ENCODE results near the gene KLHL11. TPM values are rescaled to one million over a fixed set of nuclear protein-coding genes. Genes with fewer than 3 reads are reported as not detected.

The KLHL11 gene
- polyA plus RNA-seq, 1 donor (not counting 4 experiments of a cell fraction or from before 2014, with no cell fraction given) = 5.2 TPM

DNA sequence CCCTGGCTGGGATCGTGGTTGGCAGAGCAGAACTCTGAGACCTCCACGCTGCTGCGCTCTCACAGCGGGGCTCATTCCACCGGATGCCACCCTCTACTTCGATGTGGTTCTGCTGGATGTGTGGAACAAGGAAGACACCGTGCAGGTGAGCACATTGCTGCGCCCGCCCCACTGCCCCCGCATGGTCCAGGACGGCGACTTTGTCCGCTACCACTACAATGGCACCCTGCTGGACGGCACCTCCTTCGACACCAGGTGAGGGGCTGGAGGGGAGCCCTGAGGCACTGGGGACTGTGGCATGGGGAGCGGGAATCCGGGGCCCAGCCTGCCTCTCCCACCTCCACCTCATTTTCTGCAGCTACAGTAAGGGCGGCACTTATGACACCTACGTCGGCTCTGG, 47.2 kb downstream of the KLHL11 start:
- no peaks in the 10 kb centered on the region for H3K9me3 ChIP-seq (ENCODE audit: control insufficient read depth, low read depth, low read length)
- peaks cover 11% of the 10 kb centered on the region for H3K27me3 ChIP-seq (ENCODE audit: control insufficient read depth, extremely low read depth, insufficient read depth, low read length)
- no peak for TF ChIP-seq EZH2 (IDR thresholded peaks at IDR 0.05; ENCODE audit: low read length)
- TF ChIP-seq, protein P1, sequence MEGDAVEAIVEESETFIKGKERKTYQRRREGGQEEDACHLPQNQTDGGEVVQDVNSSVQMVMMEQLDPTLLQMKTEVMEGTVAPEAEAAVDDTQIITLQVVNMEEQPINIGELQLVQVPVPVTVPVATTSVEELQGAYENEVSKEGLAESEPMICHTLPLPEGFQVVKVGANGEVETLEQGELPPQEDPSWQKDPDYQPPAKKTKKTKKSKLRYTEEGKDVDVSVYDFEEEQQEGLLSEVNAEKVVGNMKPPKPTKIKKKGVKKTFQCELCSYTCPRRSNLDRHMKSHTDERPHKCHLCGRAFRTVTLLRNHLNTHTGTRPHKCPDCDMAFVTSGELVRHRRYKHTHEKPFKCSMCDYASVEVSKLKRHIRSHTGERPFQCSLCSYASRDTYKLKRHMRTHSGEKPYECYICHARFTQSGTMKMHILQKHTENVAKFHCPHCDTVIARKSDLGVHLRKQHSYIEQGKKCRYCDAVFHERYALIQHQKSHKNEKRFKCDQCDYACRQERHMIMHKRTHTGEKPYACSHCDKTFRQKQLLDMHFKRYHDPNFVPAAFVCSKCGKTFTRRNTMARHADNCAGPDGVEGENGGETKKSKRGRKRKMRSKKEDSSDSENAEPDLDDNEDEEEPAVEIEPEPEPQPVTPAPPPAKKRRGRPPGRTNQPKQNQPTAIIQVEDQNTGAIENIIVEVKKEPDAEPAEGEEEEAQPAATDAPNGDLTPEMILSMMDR (optimal IDR thresholded peaks at IDR 0.05 in 1 of 3, IDR thresholded peaks at IDR 0.05 in 1 of 3, conservative IDR thresholded peaks at IDR 0.05 in 1 of 3; ENCODE audit: extremely low read depth in 1 of 3, insufficient read depth in 2 of 3, low read length in 3 of 3) = no peak
- H3K36me3 ChIP-seq (ENCODE audit: control insufficient read depth in 2 of 2, extremely low read depth in 1 of 2, insufficient read depth in 2 of 2, low read length in 2 of 2) = no peaks in the 10 kb centered on the region
- H3K9me1 ChIP-seq (ENCODE audit: control insufficient read depth, extremely low read depth, insufficient read depth, low read length) = no peaks in the 10 kb centered on the region
- H4K20me1 ChIP-seq (ENCODE audit: control insufficient read depth, extremely low read depth, insufficient read depth, low read length) = no peaks in the 10 kb centered on the region
- DNase-seq (ENCODE audit: low read depth, low spot score) = no peak
- H3K4me1 ChIP-seq (ENCODE audit: control insufficient read depth, extremely low read depth, insufficient read depth, low read length) = no peaks in the 10 kb centered on the region
- H3K4me2 ChIP-seq (ENCODE audit: control insufficient read depth, extremely low read depth, insufficient read depth, low read depth, low read length) = no peak overlapping the region
- H3K79me2 ChIP-seq (ENCODE audit: control insufficient read depth, insufficient read depth, low read length) = no peaks in the 10 kb centered on the region
- no peak for FAIRE-seq
- no peak overlapping the region for H3K27ac ChIP-seq (ENCODE audit: control insufficient read depth, insufficient read depth, low read length)
- dilution Hi-C loops (cut with MboI; ENCODE audit: extremely low pct_ligation_motif_present, low sequenced_read_pairs) = no loop called here
- H2AFZ ChIP-seq (ENCODE audit: control insufficient read depth, low read length) = no peak overlapping the region
- H3K4me3 ChIP-seq (ENCODE audit: control insufficient read depth in 2 of 3, extremely low read depth in 1 of 3, insufficient read depth in 2 of 3, low read depth in 1 of 3, low read length in 3 of 3) = no peak overlapping the region
- H3K9ac ChIP-seq (ENCODE audit: control insufficient read depth, extremely low read depth, insufficient read depth, low read length) = no peak overlapping the region

DNA sequence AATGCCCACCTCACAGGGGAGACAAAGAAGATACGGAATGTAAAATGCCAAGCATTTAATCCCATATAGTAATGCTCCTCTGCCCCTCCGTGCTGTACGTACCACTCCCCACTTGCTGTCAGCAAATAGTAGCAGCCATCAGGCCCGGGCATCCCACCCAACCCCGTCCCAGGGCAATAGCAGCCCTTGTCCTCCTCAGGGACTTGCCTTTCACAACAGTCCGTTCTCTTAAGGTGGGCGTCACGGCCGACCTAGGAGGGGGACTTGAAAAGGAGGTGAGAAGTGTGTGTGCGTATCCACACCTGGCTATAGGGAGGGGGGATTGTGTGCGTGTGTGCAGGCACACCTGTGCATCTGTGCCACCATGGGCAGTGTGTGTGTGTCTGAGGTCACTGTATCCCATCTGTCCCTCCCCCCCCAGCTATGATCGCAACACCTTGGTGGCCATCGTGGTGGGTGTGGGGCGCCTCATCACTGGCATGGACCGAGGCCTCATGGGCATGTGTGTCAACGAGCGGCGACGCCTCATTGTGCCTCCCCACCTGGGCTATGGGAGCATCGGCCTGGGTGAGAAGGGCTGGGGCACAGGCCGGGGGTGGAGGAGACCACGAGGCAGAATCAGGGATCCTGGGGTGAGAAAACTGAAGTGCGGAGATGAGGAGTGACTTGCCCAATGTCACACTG, 48.4 kb downstream of the KLHL11 start:
- Histone ChIP-seq H3K4me2 (ENCODE audit: control insufficient read depth, extremely low read depth, insufficient read depth, low read depth, low read length) (no peak overlapping the region), H3K9me3 (ENCODE audit: control insufficient read depth, low read depth, low read length) (no peaks in the 10 kb centered on the region), H3K4me3 (ENCODE audit: control insufficient read depth in 2 of 3, extremely low read depth in 1 of 3, insufficient read depth in 2 of 3, low read depth in 1 of 3, low read length in 3 of 3) (no peak overlapping the region), H4K20me1 (ENCODE audit: control insufficient read depth, extremely low read depth, insufficient read depth, low read length) (no peaks in the 10 kb centered on the region), H3K36me3 (ENCODE audit: control insufficient read depth in 2 of 2, extremely low read depth in 1 of 2, insufficient read depth in 2 of 2, low read length in 2 of 2) (no peaks in the 10 kb centered on the region), H3K79me2 (ENCODE audit: control insufficient read depth, insufficient read depth, low read length) (no peaks in the 10 kb centered on the region), H2AFZ (ENCODE audit: control insufficient read depth, low read length) (no peak overlapping the region), H3K27ac (ENCODE audit: control insufficient read depth, insufficient read depth, low read length) (no peak overlapping the region), H3K4me1 (ENCODE audit: control insufficient read depth, extremely low read depth, insufficient read depth, low read length) (peaks cover 4% of the 10 kb centered on the region), H3K27me3 (ENCODE audit: control insufficient read depth, extremely low read depth, insufficient read depth, low read length) (peaks cover 23% of the 10 kb centered on the region), H3K9ac (ENCODE audit: control insufficient read depth, extremely low read depth, insufficient read depth, low read length) (no peak overlapping the region), H3K9me1 (ENCODE audit: control insufficient read depth, extremely low read depth, insufficient read depth, low read length) (no peaks in the 10 kb centered on the region)
- DNase-seq (ENCODE audit: low read depth, low spot score) (no peak), FAIRE-seq (no peak)
- dilution Hi-C loops (cut with MboI; ENCODE audit: extremely low pct_ligation_motif_present, low sequenced_read_pairs) = no loop called here
- TF ChIP-seq, protein P1 (optimal IDR thresholded peaks at IDR 0.05 in 1 of 3, IDR thresholded peaks at IDR 0.05 in 1 of 3, conservative IDR thresholded peaks at IDR 0.05 in 1 of 3; ENCODE audit: extremely low read depth in 1 of 3, insufficient read depth in 2 of 3, low read length in 3 of 3) = no peak
- TF ChIP-seq EZH2 (IDR thresholded peaks at IDR 0.05; ENCODE audit: low read length) = no peak

Measured in keratinocyte (primary cell).